Spinal cord (tissue), 10 donors: Measurements from ENCODE around the gene NTRK3. TPM values are rescaled to one million over a fixed set of nuclear protein-coding genes. Genes with fewer than 3 reads are reported as not detected.

Source experiments
- DNase-seq, 6 donors: peaks; one replicate each; pipeline versions ENCODE4 v3.0.0 to v3.0.0-alpha.2; 2013 to 2015; ENCODE audit warnings: low spot score in 6 of 6, low read depth in 4 of 6
- H3K27ac ChIP-seq: one replicate; pipeline ENCODE4 v1.5.1; 2013; ENCODE audit warnings: low read depth, low read length, control low read depth
- H3K27me3 ChIP-seq: one replicate; pipeline ENCODE4 v1.6.1; 2013; ENCODE audit warnings: low read length; ENCODE audit not compliant: control insufficient read depth, insufficient read depth
- H3K36me3 ChIP-seq: one replicate; pipeline ENCODE4 v1.6.1; 2013; ENCODE audit warnings: low read length; ENCODE audit not compliant: control insufficient read depth, insufficient read depth
- H3K4me1 ChIP-seq: one replicate; pipeline ENCODE4 v1.6.1; 2013; ENCODE audit warnings: low read length; ENCODE audit not compliant: control insufficient read depth, insufficient read depth
- H3K4me3 ChIP-seq: one replicate; pipeline ENCODE4 v1.5.1; 2013; ENCODE audit warnings: low read depth, low read length, control low read depth
- H3K9me3 ChIP-seq: one replicate; pipeline ENCODE4 v1.6.1; 2013; ENCODE audit warnings: low read length; ENCODE audit not compliant: control insufficient read depth, insufficient read depth
- WGBS: methylation state at CpG from one replicate; pipeline ENCODE4 v1.1.5; 2013; ENCODE audit warnings: missing lambda C conversion rate; ENCODE audit not compliant: insufficient coverage; 5-methylcytosine and 5-hydroxymethylcytosine counted together
- polyA plus RNA-seq, 2 donors: library from polyadenylated mRNA; unstranded; fragments of 120-200 nt; gene quantifications; one replicate each; pipeline ENCODE4 v1.2.1, GENCODE V29; 2013; ENCODE audit not compliant: insufficient read length in 2 of 2
- total RNA-seq, 2 donors: library from RNA; depleted of rRNA in 1 of 2; stranded (reverse); fragments of 120-200 nt in 1 of 2; fragments of >200 nt in 1 of 2; gene quantifications; one replicate each; pipeline versions ENCODE4 v1.2.3 to v1.2.4, GENCODE V29; 2013 to 2014
- donor health status: healthy.

NTRK3 gene
- total and polyA plus RNA-seq, 4 donors = 49.5 to 68.1 (median 60.9) TPM

DNA sequence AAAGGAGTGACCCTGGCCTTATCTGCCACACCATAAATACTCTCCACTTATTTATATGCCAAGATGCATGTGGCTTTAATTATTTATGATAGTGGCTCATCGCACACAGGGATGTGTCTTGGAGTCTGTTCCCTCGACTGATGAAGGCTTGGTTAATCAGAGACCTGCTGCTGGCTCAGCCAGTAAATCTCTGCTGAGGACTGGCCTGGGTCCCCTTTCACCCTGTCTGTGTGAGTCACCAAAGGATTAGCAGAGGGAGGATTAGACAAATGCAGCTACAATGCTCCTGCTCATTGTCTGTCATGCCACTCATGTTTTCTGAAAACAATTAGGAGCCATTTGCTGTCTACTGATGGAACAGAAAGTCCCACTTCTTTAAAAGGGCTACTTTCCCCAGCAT, 226.8 kb downstream of the NTRK3 start:
- Histone ChIP-seq H3K9me3 (no peaks in the 10 kb centered on the region), H3K4me3 (no peak overlapping the region), H3K27me3 (no peaks in the 10 kb centered on the region), H3K36me3 (peaks cover 14% of the 10 kb centered on the region), H3K27ac (no peak overlapping the region), H3K4me1 (peaks cover 4% of the 10 kb centered on the region)
- DNase-seq = no peak
- 33% methylated on average over 1 of the region's 2 CpGs for WGBS

DNA sequence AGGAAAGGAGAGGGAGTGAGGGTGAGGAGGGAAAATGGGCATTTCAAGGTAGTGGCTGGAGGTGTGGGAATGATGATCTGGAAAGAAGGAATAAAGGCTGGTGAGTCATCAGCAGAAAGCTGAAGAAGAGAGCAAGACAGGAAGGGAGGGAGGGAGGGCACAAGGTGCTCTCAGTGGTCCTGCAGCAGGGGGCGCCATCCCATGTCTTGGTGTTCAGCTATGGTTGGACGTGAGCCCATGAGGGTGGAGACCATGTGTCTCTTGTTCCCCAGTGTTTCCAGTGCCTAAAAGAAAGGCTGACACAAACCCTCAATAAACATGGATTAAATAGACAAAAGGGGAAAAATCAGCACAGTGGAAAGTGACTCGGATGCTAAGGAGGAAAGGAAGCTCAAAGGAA, 228.5 kb downstream of the NTRK3 start:
- no peak for DNase-seq
- Histone ChIP-seq H3K36me3 (peaks cover 14% of the 10 kb centered on the region), H3K9me3 (no peaks in the 10 kb centered on the region), H3K4me1 (no peaks in the 10 kb centered on the region), H3K27ac (no peak overlapping the region), H3K27me3 (no peaks in the 10 kb centered on the region), H3K4me3 (no peak overlapping the region)
- WGBS = 76% methylated on average over 1 of the region's 3 CpGs

DNA sequence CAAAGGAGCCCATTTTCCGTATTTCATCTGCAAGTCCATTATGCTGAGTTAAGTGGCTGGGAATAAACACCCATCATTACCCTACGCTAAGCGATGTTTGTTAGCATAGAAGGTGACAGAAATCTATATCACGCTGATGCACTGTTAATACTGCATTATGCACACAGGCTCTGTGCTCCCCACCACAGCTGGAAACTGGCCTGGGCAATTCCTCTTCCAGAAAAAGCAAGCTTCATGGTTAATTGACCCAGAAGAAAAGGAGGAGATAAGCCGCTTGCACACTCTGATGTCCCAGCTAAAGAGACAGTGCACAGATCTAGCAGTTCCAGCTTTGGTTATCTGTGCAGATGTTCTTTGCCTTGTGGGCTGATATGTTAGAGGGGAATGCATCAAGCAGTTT, 232.6 kb downstream of the NTRK3 start:
- DNase-seq = peak in 1 of 6 donors; percentile 51
- peaks cover 5% of the 10 kb centered on the region for H3K36me3 ChIP-seq
- peaks cover 8% of the 10 kb centered on the region for H3K4me1 ChIP-seq
- H3K27ac ChIP-seq = no peak overlapping the region
- WGBS = 33% methylated on average over 2 of the region's 5 CpGs
- no peaks in the 10 kb centered on the region for H3K9me3 ChIP-seq
- H3K27me3 ChIP-seq = no peaks in the 10 kb centered on the region
- no peak overlapping the region for H3K4me3 ChIP-seq

DNA sequence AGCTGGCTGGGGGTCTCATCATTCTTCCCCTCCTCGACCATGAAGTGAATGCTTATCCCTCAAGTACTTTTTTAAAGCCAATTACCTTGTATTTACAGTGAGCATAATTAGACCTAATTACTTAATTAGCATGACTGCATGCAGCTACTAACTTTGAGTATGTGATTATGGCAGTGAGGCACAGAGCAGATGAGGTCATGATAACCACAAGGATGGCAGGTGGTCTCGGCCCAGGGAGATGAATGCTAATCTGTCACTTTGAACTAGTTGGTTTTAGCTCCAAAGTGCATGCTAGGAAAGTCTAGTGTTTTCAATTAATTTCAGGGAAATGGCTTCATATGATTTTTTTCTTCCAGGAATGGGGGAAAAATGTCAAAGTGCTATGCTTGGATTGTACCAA, 233.8 kb downstream of the NTRK3 start:
- H3K36me3 ChIP-seq = peaks cover 2% of the 10 kb centered on the region
- peak in 1 of 6 donors; percentile 74 for DNase-seq
- H3K27me3 ChIP-seq = no peaks in the 10 kb centered on the region
- H3K27ac ChIP-seq = no peak overlapping the region
- H3K9me3 ChIP-seq = no peaks in the 10 kb centered on the region
- no peak overlapping the region for H3K4me3 ChIP-seq
- H3K4me1 ChIP-seq = peaks cover 8% of the 10 kb centered on the region
- 75% methylated on average over 1 of the region's 2 CpGs for WGBS

DNA sequence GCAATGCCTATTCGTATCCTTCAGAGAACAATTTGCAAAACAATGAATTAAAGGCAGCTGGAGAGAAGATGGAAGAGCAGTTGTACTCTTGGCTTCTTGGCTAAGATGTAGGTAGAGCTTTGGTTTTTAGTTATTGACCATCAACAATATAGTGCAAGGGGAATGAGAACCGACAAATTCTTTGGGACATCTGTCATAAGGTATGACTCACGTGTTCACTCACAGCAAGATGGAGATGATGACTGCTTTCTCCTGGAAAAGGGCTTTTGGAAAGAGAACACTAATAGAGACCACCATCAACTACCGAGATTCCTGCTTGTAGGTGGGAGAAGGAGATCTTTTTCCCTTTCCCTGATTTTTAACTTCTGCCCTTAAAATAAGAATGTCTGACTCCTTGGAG, 234.9 kb downstream of the NTRK3 start:
- no peaks in the 10 kb centered on the region for H3K27me3 ChIP-seq
- no peak overlapping the region for H3K27ac ChIP-seq
- whole genome bisulfite sequencing = no CpG with 5 or more reads among the region's 4 CpGs
- no peak for DNase-seq
- H3K9me3 ChIP-seq = no peaks in the 10 kb centered on the region
- H3K36me3 ChIP-seq = no peaks in the 10 kb centered on the region
- H3K4me3 ChIP-seq = no peak overlapping the region
- peaks cover 8% of the 10 kb centered on the region for H3K4me1 ChIP-seq

DNA sequence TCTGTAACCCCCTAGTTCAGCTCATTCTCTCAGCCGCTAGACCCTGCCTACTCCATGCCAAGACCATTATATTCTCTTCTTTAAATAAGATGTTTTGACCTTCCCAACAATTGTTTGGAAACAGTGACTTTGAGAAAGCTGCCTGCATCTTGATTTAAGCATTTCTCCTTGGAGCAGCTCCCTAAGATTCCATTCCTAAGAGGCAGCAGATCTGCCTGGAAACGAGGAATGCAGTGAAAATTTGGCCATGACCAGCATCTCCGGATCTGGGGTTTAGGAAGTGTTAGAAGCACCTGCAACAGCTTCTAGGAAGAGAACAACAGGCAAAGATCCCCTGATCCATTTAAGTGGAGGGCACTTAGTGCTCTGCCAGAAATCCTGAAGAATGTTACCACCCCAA, 235.7 kb downstream of the NTRK3 start:
- Histone ChIP-seq H3K27ac (no peak overlapping the region), H3K9me3 (no peaks in the 10 kb centered on the region), H3K4me1 (peaks cover 11% of the 10 kb centered on the region), H3K4me3 (no peak overlapping the region), H3K27me3 (no peaks in the 10 kb centered on the region), H3K36me3 (no peaks in the 10 kb centered on the region)
- peak in 1 of 6 donors; percentile 43 for DNase-seq
- WGBS = 32% methylated on average over 3 of the region's 3 CpGs

DNA sequence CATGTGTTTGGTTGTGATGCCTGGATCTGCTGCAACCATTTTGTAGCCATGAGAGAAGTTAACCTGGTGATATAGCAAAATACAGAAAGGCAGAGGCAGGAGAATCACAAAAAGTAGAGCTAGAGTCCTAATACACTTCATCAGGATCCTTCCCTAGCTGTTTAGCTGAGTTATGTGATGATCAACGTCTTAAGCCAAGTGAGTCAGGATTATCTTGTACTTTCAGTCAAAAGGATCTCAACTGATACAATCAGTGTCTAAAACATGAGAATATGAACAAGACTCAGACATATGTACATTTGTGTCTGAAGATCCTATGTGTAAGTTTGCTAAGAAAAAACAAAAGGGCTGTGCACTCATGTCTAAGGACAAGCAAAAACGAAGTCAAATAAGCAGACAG, 236.9 kb downstream of the NTRK3 start:
- Histone ChIP-seq H3K36me3 (no peaks in the 10 kb centered on the region), H3K9me3 (no peaks in the 10 kb centered on the region), H3K27me3 (no peaks in the 10 kb centered on the region), H3K4me1 (peaks cover 16% of the 10 kb centered on the region), H3K4me3 (no peak overlapping the region), H3K27ac (no peak overlapping the region)
- WGBS = 83% methylated on average over 1 of the region's 2 CpGs
- no peak for DNase-seq

DNA sequence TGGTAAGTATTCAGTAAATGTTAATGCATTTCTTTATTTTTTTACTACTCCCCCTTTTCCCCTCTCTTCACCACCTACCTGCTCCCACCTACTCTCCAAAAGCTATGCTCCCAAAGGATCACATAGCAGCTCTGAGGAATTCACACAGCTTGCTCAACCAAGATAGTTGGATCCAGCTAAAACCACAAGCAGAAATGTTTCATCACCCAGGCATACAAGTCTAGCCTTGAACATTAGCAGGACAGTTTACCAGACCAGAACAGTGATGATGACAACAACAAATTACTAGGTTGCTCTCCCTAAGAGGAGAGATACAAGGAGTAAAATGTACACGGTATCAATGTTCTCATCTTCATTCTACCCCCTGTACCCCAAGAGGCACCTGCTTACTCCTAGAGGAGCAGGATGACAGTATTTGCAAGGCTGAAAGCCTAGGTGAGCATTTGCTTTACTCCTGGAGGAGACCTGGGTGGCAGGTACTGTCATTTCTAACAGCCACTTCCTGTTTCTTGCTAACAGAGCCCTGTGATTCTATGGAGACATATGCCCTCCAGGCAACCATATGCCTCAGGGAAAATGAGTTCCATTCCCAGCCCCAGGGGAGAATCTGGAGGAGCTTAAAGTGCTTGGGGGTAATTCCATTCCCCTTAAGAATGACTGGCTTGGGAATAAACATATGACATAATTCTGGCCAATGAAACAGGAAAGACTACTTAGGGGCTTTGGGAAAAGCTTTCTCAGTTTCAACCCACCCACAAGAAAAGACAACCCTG, 237.5 kb downstream of the NTRK3 start:
- Histone ChIP-seq H3K4me1 (peaks cover 16% of the 10 kb centered on the region), H3K27me3 (no peaks in the 10 kb centered on the region), H3K27ac (no peak overlapping the region), H3K9me3 (no peaks in the 10 kb centered on the region), H3K4me3 (no peak overlapping the region), H3K36me3 (no peaks in the 10 kb centered on the region)
- WGBS = no CpG with 5 or more reads among the region's 1 CpG
- no peak for DNase-seq

DNA sequence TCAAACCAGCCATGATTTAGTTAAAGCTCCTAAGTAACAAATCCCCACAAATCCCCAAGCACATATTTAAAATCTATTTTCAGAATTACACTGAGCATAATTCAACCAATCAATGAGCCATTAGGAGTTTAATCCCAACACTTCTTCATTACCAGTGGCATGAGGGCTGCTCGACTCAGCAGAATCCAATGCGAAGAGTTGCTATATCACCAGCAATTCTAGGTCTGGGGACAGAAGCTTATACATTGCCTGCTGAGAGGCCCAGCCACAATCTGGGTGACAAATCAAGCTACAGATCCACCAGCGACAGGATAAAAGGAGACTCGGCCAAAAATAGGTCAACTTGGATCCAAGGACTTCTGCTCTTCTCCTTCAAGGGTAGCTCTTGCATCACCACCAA, 238.8 kb downstream of the NTRK3 start:
- Histone ChIP-seq H3K27ac (no peak overlapping the region), H3K4me1 (peaks cover 16% of the 10 kb centered on the region), H3K36me3 (no peaks in the 10 kb centered on the region), H3K27me3 (no peaks in the 10 kb centered on the region), H3K4me3 (no peak overlapping the region), H3K9me3 (no peaks in the 10 kb centered on the region)
- 91% methylated on average over 4 of the region's 4 CpGs for WGBS
- DNase-seq = no peak

DNA sequence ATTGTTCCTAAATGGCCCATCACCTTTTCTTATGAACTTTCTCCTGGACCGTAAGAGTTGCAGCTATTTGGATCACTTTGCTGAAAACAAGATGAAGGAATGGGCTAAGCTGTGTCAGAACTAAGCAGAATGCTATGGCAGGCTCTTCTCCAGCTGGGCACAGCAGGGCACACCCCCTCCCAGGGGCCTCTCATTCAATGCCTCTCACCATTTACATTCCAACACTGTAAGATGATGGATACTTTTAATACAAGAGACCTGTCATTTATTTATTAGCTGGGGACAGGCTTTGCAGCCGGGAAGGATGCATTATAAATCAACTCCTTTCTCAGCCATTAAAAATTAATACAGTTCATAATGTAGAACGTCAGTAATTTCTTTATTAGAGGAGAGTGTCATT, 240.1 kb downstream of the NTRK3 start:
- no peak overlapping the region for H3K27ac ChIP-seq
- no peaks in the 10 kb centered on the region for H3K27me3 ChIP-seq
- H3K4me3 ChIP-seq = no peak overlapping the region
- no peaks in the 10 kb centered on the region for H3K9me3 ChIP-seq
- peaks cover 16% of the 10 kb centered on the region for H3K4me1 ChIP-seq
- H3K36me3 ChIP-seq = no peaks in the 10 kb centered on the region
- WGBS = 43% methylated on average over 1 of the region's 3 CpGs
- DNase-seq = peak in 1 of 6 donors; percentile 72
